ENCODE results near the gene SLC16A12. TPM values are rescaled to one million over a fixed set of nuclear protein-coding genes. Genes with fewer than 3 reads are reported as not detected.

SLC16A12 gene
- total and polyA plus RNA-seq, 2 of the 13 experiments (the other 11 are each of a cell fraction or from before 2014, with no cell fraction given) = 0.02 TPM; not detected in 1

- H3K79me2 ChIP-seq (ENCODE audit: insufficient read depth, low read length) = no peaks in the 10 kb centered on the region
- FAIRE-seq = no peak
- BruUV-seq (replicated peaks) = no TSS peak
- no peaks in the 10 kb centered on the region for H3K27me3 ChIP-seq (ENCODE audit: control insufficient read depth in 1 of 2, insufficient read depth in 2 of 2, low read length in 2 of 2)
- H3K36me3 ChIP-seq (replicated peaks in 1 of 2; ENCODE audit: control insufficient read depth in 1 of 2, insufficient read depth in 2 of 2, low read length in 2 of 2) = no peaks in the 10 kb centered on the region
- no peak overlapping the region for H2AFZ ChIP-seq (ENCODE audit: low read length)
- ATAC-seq = no peak
- no peaks in the 10 kb centered on the region for H4K20me1 ChIP-seq (ENCODE audit: insufficient read depth, low read length)
- no peak overlapping the region for H3K9ac ChIP-seq (ENCODE audit: insufficient read depth, low read depth, low read length)
- no peak overlapping the region for H3K4me2 ChIP-seq (ENCODE audit: low read depth, low read length)
- peaks cover 13% of the 10 kb centered on the region for H3K4me1 ChIP-seq (ENCODE audit: insufficient read depth, low read length)
- WGBS (ENCODE audit: low lambda C conversion rate) = 0% methylated on average over 1 of the region's 1 CpG
- H3K4me3 ChIP-seq (replicated peaks in 1 of 3; ENCODE audit: insufficient read depth in 1 of 3, low read depth in 2 of 3, low read length in 3 of 3) = no peak overlapping the region
- peaks cover 13% of the 10 kb centered on the region for H3K9me3 ChIP-seq (ENCODE audit: low read length)
- no peak overlapping the region for H3K27ac ChIP-seq (ENCODE audit: extremely low read length, insufficient read depth, low read length)
- DNase-seq (ENCODE audit: low spot score) = no peak
- ChIA-PET CTCF (ENCODE audit: low intra/inter-chr PET ratio, low total read pairs) (no interaction called here), POLR2A (no interaction called here)
- TF ChIP-seq ZNF350 (CRISPR knock-in tag; IDR thresholded peaks at IDR 0.05; ENCODE audit: borderline replicate concordance, low read depth) (no peak), GFI1 (CRISPR knock-in tag; IDR thresholded peaks at IDR 0.05; ENCODE audit: borderline replicate concordance) (no peak), ZNF224 (CRISPR knock-in tag; IDR thresholded peaks at IDR 0.05) (no peak), KLF6 (CRISPR knock-in tag; IDR thresholded peaks at IDR 0.05) (no peak), ZNF550 (CRISPR knock-in tag; IDR thresholded peaks at IDR 0.05; ENCODE audit: borderline replicate concordance) (no peak), ZNF777 (CRISPR knock-in tag; IDR thresholded peaks at IDR 0.05) (no peak), CC2D1A (CRISPR knock-in tag; IDR thresholded peaks at IDR 0.05) (no peak), POLR2A (IDR thresholded peaks at IDR 0.05; ENCODE audit: insufficient read depth in 1 of 2, low read depth in 2 of 2, low read length in 2 of 2) (no peak), ZBTB21 (CRISPR knock-in tag; IDR thresholded peaks at IDR 0.05) (no peak)
- in situ Hi-C loops (cut with HindIII; ENCODE audit: extremely low pct_ligation_motif_present, low pct_unique_long_range_greater_than_20kb) (no loop called here), intact Hi-C loops (cut with micrococcal nuclease; ENCODE audit: unreplicated experiment) (no loop called here)
Observed at GRCh38 chr10:89442289-89442688, 93.1 kb downstream of the SLC16A12 start.

DNA sequence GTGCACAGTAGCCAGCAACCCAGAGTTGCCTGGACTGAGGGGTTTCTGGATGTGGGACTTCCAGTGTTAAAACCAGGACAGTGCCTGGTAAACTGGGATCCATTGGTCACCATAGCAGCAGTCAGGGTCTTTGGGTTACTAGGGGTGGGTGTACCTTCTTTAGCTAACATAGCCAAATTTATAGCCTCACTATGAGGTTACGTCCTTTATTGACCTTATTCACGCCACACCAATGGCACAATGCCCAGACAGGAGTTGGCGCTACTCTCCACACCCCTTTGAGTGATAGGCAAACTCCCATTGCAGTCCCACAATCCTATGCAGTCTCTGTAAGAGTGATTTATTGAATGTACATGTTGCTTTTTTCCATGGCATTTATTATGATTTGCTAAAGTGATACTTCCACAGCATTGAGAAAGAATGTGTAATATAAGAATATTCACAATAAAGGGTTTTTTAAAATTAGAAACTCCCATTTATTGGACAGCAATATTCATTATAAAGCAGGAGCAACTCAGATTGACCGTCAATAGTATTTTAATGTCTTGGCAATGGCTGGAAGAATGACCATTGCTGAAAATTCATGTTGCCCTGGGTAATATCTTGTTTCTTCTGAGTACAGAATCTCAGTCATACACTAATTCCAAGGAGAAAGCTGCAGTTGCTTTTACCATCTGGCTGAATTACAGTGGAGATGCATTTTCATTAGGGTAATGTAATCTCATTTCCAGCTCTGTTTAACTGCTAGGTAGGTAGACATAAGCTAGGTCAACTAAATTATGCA lies 95.0 kb downstream of the SLC16A12 start:
- Histone ChIP-seq H3K4me3 (replicated peaks in 1 of 3; ENCODE audit: insufficient read depth in 1 of 3, low read depth in 2 of 3, low read length in 3 of 3) (no peak overlapping the region), H3K4me2 (ENCODE audit: low read depth, low read length) (no peak overlapping the region), H3K9me3 (ENCODE audit: low read length) (peaks cover 13% of the 10 kb centered on the region), H3K27ac (ENCODE audit: extremely low read length, insufficient read depth, low read length) (no peak overlapping the region), H3K9ac (ENCODE audit: insufficient read depth, low read depth, low read length) (no peak overlapping the region), H3K79me2 (ENCODE audit: insufficient read depth, low read length) (no peaks in the 10 kb centered on the region), H2AFZ (ENCODE audit: low read length) (no peak overlapping the region), H4K20me1 (ENCODE audit: insufficient read depth, low read length) (no peaks in the 10 kb centered on the region), H3K4me1 (ENCODE audit: insufficient read depth, low read length) (peaks cover 10% of the 10 kb centered on the region), H3K36me3 (replicated peaks in 1 of 2; ENCODE audit: control insufficient read depth in 1 of 2, insufficient read depth in 2 of 2, low read length in 2 of 2) (no peaks in the 10 kb centered on the region), H3K27me3 (ENCODE audit: control insufficient read depth in 1 of 2, insufficient read depth in 2 of 2, low read length in 2 of 2) (0 out of 5 replicates have a peak, but pooled peaks cover 0 to 5% of the 10 kb centered on the region in 2 experiments)
- ChIA-PET CTCF (ENCODE audit: low intra/inter-chr PET ratio, low total read pairs) (no interaction called here), POLR2A (no interaction called here)
- BruUV-seq (replicated peaks) = no TSS peak
- WGBS (ENCODE audit: low lambda C conversion rate) = 19% methylated on average over 4 of the region's 4 CpGs
- TF ChIP-seq, protein P1, sequence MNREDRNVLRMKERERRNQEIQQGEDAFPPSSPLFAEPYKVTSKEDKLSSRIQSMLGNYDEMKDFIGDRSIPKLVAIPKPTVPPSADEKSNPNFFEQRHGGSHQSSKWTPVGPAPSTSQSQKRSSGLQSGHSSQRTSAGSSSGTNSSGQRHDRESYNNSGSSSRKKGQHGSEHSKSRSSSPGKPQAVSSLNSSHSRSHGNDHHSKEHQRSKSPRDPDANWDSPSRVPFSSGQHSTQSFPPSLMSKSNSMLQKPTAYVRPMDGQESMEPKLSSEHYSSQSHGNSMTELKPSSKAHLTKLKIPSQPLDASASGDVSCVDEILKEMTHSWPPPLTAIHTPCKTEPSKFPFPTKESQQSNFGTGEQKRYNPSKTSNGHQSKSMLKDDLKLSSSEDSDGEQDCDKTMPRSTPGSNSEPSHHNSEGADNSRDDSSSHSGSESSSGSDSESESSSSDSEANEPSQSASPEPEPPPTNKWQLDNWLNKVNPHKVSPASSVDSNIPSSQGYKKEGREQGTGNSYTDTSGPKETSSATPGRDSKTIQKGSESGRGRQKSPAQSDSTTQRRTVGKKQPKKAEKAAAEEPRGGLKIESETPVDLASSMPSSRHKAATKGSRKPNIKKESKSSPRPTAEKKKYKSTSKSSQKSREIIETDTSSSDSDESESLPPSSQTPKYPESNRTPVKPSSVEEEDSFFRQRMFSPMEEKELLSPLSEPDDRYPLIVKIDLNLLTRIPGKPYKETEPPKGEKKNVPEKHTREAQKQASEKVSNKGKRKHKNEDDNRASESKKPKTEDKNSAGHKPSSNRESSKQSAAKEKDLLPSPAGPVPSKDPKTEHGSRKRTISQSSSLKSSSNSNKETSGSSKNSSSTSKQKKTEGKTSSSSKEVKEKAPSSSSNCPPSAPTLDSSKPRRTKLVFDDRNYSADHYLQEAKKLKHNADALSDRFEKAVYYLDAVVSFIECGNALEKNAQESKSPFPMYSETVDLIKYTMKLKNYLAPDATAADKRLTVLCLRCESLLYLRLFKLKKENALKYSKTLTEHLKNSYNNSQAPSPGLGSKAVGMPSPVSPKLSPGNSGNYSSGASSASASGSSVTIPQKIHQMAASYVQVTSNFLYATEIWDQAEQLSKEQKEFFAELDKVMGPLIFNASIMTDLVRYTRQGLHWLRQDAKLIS (CRISPR knock-in tag; IDR thresholded peaks at IDR 0.05) = no peak
- TF ChIP-seq, protein P2, sequence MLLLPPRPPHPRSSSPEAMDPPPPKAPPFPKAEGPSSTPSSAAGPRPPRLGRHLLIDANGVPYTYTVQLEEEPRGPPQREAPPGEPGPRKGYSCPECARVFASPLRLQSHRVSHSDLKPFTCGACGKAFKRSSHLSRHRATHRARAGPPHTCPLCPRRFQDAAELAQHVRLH (CRISPR knock-in tag; IDR thresholded peaks at IDR 0.05; ENCODE audit: borderline replicate concordance, low read depth) = no peak
- intact Hi-C loops (cut with micrococcal nuclease; ENCODE audit: unreplicated experiment) (no loop called here), in situ Hi-C loops (cut with HindIII; ENCODE audit: extremely low pct_ligation_motif_present, low pct_unique_long_range_greater_than_20kb) (no loop called here)
- FAIRE-seq = no peak
- DNase-seq (ENCODE audit: low spot score) = no peak
- ATAC-seq = no peak
